Kidney capillary endothelial cell (primary cell): ENCODE data around the gene HEMK1.

Experiments
- DNase-seq: peaks from one replicate; pipeline ENCODE4 v3.0.0-alpha.2; 2018; ENCODE audit warnings: low spot score

HEMK1 gene

DNA sequence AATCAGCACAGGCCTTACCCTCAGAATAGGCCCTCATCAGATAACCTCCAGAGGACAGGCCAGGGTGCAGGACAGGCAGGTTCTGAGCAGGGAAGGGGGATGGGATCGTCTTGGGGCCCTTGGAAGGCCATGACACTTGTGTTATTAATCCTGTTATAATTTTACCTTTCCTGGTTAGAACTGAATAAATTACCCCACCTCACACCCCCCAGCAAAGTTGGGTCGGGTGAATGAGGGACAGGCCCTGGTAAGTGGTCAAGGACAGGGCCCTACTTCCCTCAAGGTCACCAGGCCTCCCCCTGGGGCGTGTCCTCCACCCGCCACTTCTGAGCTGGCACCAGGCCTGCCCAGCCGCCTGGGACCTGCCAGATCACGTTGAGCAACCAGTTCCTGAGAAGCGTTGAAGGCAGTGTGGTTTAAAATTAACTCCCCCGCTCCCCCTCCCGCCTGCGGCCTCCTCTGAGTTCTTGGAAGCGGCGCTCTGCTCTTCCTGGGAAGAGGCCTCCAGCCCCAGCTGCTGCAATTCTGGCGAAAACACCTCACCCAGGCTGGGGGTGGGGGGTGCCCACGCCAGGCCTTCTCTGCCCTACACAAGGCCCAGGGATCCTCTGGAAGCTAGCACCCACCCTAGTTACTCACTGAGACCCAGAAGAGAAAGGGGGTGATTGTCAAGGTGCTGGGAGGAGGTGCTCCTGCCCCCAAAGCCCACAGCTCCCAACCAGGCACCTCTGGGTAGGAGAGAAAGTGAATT is 31.7 kb downstream of the HEMK1 start:
- DNase-seq, result peak; percentile 52

DNA sequence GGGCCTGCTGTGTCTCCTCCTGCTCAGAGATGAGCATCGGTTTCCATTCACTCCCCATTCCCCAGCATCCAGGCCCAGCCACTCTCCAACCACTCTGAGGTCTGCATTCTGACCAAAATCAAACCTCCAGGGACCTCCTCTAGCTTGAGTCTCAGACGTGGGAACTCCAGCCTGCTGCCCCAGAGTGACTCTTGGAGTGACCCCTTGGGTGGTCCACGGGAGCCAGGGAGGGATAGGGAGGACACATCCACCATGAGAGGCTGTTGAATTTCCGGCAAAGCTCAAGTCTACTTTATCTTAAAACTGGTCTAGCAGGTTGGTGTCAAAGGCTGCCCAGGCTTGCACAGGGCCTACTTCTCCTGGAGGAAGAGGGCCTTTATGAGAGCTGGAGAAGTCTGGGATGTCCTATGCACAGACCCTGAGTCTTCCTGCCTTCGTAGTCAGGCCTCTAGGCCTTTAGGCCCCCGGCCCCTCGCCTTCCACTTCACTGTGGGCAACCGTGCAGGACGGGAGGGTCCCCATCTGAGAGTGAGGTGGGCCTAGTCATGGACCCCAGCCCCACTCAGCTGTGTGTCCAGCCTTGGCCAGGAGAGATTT is 33.4 kb downstream of the HEMK1 start:
- DNase-seq, result no peak

DNA sequence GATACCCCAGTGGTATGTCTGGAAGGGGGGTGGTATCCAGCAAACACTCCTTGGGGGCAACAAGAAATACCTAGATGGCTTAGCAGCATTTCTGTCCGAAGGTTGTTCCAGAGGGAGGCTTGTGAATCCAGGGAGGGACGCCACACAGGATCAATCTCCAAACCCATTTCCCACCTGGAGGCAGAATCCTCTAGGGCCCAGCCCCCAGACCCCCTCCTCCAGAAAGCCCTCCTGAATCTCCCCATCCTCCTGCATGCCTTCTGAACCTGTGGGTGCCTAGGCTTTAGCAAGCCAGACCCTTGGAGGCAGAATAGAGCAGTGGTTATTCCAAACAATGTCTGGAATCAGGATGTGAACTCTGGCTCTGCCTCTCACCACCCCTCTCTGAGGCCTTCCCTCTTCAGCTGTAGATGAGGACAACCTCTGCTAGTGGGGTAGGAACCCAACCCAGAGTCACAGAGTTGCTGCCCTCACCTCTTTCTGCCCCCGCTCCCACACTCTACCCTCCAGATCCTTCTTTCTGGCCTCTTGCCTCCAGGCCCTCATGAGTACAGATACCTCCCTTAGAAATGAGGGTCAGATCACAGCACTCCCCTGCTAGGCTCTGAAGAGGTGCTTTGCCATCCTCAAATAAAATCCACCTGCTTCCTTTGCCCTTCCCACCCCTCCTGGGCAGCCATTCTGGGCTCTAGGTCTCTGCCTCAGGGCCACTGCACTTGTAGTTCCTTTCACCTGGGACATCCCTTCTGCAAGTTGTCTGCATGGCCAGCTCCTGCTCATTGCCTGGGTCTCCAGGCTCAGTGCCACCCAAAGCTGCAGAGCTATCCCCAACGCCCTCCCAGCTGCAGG is 34.2 kb downstream of the HEMK1 start:
- no peak for DNase-seq

DNA sequence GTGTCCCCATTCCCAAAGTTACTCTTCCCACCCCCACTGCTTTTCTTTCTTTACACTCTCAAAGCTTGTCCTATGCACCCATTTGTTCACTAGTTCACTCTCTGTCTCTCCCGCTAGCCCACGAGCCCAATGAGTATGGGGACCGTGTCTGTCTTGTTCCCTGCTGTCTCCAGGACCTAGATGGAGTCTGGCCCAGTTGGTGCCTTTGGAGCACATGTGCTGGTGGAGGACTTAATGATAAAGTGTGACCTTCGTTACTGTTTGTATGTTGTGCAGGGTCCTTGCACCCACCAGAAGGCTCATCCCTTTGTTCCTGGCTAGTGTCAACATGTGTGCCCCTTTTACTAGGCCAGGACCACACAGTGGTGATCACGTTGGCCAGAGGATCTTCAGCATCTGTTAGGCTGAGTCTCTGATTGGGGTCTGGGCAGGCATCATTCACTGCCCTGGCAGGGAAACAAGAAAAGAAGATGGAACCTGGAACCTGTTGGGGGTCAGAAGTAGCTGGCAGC is 34.8 kb downstream of the HEMK1 start:
- DNase-seq, result no peak

DNA sequence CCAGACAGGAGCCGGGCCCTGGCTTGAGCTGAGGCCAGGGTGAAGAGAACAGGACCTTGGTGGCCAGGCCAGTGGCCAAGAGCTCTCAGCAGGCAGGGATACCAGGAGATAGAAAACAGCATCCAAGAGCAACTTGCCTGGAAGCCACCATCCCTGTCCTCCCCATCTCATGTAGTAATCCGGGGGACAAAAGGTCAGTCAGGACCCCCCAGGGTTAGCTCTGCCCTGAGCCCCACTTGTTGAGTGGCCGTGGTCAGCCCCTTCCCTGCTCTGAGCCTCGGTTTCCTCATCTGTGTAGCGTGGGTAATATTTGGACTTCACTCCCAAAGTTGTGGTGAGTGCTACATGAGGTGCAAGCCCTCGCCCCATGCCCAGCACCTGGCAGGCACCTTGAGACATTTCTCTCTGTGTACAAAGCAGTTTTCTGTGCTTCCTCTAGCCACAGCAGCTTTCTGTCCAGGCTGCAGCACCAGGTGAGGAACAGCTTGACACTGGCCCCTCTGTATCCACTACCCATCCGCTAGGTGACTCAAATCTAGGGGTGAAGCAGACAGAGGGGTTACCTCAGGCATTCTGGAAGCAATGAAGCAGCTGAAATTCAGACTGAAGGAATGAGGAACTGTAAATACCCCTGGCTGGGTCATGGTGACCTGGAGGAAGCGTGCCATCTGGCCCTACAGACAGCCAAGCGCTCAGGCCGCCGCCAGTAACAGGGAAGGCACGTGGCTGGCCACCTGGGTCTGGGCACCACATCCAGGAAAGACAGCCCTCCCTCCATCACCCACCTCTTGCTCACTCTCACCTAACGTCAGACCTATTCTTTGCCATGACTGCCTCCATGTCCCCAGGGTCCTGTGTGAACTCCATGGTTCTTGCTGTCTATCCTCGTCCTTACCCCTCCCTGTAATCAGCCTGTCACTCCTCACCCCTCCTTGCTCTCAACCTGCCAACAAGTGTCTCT is 35.6 kb downstream of the HEMK1 start:
- DNase-seq, result no peak

DNA sequence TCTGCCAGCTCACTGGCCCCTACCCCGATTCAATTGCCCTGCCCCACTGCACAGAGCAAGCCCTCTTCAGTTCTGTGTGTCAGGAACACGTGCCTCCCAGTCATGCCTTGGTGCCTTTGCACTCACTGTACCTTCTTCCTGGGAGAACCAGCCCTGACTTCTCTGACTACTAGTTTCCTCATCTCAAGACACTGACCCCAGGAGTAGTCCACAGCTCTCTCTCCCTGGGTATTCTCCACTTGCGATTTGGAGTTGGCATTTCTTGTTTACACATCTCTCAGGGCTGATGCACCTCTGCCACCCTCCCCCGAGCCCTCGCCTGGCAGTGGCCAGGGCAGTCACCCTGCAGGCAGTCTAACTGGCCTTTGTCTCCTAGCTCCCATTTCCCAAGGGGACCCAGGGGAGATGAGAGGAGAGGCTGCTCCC is 36.6 kb downstream of the HEMK1 start:
- DNase-seq, result no peak

GRCh38 chr3:50606596-50606995 is 37.3 kb downstream of the HEMK1 start:
- DNase-seq, result no peak

- DNase-seq, result no peak
Observed at GRCh38 chr3:50607271-50608091, 38.2 kb downstream of the HEMK1 start.

DNA sequence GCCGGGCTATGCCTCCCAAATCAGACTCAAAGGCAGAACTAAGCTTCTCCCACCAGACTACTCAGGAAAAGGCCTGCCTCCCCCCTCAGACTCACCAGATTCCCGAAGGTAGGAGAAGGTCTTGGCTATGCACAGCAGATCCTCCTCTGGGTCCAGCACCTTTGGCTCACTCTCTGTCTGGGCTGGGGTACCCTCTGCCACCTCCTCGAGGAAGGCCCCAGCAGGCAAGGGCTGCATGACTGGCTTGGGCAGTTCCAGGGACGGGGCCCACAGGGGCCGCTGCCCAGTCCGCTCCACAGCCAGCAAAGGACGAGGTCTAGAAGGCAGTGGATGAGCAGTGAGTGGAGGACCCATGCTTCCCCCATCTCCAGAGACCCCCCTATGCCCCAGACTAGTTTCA is 39.0 kb downstream of the HEMK1 start:
- DNase-seq, result no peak

GRCh38 chr3:50609071-50609762 is 39.9 kb downstream of the HEMK1 start:
- no peak for DNase-seq

DNA sequence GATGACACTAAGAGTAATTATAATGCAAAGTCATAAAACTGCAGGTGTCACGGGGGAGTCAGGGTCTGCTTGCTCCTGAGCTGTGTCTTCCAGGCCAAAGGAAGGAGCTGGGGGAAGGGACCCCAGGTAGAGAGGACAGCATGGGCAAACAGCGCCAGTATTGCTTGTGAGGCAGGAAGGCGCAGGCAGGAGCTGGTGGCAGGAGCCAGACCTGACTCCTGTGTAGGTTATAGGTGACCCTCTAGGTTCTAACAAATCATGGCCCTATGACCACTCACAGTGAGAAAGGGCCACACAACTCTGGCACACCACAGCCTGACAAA is 40.4 kb downstream of the HEMK1 start:
- DNase-seq, result no peak

DNA sequence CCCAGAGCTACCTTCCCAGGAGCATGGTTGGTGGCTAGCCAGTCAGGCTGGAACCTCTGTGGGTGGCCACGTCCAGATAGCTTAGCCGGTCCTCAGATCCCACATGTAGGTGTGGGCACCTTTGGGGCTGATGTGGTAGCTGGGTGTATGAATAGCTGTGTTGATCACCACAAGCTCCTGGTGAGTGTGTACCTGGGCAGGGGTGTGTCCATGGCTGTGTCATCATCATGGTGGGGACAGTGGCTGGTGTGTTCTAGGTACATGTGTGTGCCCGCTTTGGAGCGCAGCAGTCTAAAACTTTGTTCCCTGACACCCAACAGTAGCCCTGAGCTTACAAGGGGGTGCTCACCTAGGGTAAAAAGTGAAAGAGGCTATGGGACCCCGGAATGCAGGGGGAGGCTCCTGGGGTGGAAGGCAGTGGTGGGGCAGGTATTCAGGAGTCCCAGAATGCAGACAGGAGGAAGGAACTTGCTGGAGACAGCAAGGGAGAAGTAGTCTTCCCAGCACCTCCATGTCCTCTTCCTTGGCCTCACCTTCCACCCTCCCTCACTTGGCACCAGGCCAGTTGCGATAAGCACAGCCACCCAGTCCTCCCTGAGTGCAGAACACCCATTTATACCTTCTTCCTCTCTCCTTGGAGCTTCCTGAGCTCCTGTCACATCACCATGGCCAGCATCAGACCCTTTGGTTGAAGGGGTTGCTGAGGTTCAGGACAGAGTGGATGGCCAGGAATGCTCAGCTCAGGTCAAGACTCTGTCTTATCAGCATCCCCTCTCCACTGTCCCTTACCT is 41.1 kb downstream of the HEMK1 start:
- no peak for DNase-seq

DNA sequence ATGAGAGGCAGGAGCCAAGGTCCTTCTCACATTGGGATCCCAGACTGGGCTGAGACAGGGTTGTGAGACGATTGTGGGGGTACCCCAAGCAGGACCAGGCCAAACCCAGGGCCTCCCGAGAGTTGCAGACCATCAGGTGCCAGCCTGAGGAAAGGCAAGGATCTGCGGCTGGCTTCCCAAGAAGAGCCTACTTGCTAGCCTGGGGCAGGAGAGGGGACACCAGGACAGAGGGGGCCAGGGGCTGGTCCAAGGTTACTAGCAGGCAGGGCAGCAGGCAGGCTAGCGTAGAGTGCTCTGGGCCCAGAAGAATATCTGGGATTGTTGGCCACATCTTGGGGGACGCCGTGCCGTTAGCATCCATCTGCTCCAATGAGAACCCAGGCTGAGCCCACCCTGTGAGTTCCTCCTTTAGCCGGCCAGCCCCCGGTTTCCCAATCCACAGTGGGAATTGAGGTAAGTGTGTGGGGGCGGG is 41.7 kb downstream of the HEMK1 start:
- DNase-seq, result no peak

DNA sequence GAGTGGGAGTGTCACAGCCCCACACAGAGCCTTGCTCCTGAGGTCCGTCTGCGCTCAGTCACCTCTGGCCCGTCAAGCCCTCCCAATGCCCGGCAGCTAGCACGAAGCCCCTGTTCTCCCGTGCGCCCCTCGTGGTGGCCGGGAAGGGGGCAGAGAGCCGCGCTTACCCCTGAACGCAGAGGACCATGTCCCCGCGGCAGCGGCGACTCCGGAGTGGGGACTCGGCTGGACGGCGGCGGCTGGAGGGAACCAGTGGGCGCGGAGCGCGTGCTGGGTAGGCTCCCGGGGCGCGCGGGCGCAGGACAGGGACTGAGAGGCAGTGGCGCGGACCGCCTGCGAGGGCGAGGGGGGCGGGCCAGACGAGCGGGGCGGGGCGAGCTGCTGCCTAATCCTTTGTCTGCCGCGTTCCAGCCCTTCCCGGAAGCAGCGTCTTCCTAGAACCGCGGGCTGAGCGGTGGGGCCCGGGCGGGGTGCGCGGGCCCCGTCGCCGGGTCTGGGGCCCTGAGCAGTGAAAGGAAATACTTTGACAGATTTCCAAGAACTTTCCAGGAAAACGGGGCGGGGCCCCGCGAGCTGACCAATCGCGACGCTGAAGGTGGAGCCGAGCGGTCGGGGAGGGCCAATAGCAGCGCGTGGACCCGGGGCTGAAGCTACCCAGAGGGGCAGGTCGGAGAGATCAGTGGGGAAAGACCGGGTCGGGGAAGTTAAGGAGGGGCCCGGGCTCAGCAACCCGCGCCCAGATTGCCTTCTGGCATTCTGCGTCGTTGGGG is 42.3 kb downstream of the HEMK1 start, which contains the start of gene CISH:
TSS of gene CISH (minus strand) at position 311 of the 770 bp plus-strand sequence. CDS start at position 187, 124 bp downstream.
- DNase-seq, result peak; percentile 84

DNA sequence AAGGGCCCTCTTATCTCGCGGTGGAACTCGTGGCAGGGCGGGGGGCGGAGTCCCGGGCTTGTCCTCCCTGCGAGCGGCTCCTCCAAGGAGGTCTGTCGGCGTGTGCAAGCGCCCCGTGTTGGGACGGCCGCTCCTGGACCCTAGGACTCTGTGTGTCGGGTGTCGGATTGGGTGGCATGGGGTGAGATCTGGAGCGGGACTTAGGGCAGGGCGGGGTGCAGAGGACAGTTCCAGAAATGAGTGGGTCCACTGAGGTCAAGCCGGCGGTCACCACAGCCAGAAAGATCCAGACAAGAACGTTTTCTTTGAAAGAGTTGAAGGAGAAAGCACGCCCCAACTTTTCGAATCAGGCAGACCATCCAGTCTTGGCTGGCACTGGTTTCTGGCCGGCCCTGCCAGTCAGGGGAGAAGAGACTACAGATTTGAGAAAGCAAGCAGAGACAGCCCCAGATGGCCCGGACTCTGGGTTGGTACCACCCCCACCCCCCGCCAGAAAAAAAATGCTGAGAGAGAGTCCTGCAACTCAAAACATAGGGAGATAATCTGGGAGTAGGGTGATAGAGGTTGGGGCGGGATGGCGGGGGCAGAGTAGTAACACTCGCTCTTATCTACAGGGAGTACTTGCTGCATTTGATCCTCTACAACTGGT is 43.0 kb downstream of the HEMK1 start:
- no peak for DNase-seq

GRCh38 chr3:50612970-50613846 is 43.9 kb downstream of the HEMK1 start:
- no peak for DNase-seq

DNA sequence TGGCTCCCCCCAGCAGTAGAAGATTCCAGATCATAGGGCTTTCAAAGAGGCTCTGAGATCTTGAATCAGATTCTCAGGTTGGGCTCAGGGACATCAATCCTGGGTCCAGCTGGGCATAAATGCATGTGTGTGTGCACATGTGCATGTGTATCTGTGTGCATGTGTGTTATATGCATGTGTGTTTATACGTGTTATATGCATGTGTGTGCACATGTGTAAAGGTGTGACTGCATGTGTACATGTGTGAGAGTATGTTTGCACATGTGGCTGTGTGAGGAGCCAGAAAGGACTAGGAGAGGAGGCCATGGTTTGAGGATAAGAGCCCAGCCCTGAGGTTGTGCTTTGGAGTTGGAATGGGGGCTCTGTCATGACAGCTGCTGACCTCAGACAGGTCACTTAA is 45.9 kb downstream of the HEMK1 start:
- DNase-seq, result no peak
